Hypothalamus (tissue), 51 donors: ENCODE measurements around the gene GALNT12.

Experiments used
- DNase-seq, 51 donors: peaks; one replicate each; lab custom pipeline; 2025; lab: John Stamatoyannopoulos, UW

The GALNT12 gene

DNA sequence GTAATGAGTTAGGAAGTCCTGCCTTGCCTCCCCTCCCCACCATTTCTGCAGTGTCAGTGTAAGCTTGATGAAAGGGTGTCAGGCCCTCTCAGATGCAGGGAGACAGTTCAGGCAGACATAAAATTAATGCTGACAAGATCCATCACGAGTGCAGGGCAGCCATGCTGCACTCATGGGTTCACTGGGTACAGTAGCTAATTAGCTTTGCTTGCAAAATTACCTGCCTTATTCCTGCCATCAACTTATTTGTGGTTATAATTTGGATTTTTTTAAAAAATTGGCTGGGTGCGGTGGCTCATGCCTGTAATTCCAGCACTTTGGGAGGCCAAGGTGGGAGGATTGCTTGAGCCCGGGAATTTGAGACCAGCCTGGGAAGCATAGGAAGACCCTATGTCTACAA is 17.9 kb downstream of the GALNT12 start:
- no peak for DNase-seq

GRCh38 chr9:98826716-98827115 is 19.2 kb downstream of the GALNT12 start:
- no peak for DNase-seq

GRCh38 chr9:98829766-98830165 is 22.3 kb downstream of the GALNT12 start:
- no peak for DNase-seq

DNA sequence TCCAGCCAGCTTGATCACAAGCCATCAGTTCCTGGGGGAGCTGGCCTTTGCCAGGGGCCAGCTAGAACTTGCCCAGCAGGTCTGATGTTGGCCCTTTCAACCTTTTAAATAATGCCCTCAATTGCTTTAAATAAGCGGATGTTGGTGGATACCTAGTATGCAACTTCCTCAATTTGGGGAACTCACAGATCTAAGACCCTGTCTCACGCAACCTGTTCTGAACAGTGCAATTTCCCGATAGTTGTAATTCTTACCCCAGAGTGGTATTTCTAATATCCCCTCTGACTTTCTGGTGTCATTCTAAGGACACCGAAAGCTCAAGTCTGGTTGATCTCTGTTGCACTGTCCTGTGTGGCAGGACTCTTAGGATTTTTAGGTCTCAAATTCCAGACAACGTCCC is 23.1 kb downstream of the GALNT12 start:
- no peak for DNase-seq

GRCh38 chr9:98831696-98832095 is 24.2 kb downstream of the GALNT12 start:
- no peak for DNase-seq

- DNase-seq = no peak
These were observed 25.3 kb downstream of the GALNT12 start for GRCh38 chr9:98832768-98833089.

DNA sequence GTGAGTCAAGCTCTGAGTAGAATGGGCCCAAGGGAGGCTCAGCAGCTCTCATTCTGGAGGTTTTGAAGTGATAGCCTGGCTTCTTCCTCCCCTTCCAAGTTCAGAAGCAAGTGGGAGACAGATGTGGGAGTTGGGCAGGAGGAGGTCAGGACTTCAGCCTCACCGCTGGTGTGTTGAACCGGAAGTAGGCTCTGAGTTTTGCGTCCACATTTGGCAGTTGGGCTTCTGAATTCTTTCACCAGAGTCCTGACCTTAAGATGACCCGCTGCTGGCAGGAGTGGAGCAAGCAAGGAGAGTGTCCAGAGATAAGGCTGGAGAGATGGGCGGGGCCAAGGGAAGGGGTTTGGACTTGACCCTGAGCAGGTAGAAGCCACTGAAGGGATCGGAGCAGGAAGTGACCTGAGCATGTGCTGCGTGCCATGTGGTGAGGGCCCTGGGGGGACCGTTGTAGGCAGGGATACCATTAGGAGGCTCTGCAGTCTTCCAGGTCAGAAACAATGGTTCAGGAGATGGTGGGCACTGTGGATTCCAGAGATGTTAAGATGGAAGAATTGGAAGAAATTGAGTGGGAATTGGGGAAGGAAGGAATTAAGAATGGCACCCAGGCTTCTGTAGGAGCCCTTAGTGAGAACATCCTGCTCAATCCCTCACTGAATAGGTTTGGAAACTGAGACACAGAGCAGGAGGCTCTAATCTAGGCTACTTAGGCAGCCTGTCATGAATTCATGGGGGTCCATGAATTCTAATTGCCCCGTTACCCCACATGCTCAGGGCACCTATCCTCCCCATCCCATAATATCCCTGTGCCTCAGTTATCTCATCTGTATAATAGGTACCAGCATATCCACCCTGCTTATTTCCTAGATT is 25.9 kb downstream of the GALNT12 start:
- DNase-seq = no peak

GRCh38 chr9:98834386-98834785 is 26.9 kb downstream of the GALNT12 start:
- DNase-seq = no peak

DNA sequence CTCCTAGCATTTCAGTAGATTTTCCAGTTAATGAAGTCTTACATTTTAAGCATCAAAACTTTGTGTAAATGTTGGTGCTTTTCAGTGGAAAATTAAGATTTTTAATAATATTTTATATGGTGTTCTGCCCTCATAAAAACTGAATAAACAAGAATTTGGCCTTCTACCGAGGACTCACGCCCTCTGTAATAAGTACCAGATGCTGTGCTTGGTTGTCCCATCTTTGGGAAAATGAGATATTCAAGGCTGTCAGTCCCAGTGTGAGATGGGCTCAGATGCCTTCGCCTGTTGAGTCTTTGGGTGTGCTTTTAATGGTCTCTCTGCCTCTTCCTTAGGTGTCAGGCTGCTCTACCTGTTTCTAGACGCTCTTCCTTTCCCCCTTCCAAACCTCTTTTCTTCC is 28.7 kb downstream of the GALNT12 start:
- no peak for DNase-seq

- no peak for DNase-seq
These were observed 30.0 kb downstream of the GALNT12 start for GRCh38 chr9:98837516-98837915.

GRCh38 chr9:98838155-98838867 is 30.8 kb downstream of the GALNT12 start:
- DNase-seq = peak in 2 of 51 donors; percentile 4 to 20

DNA sequence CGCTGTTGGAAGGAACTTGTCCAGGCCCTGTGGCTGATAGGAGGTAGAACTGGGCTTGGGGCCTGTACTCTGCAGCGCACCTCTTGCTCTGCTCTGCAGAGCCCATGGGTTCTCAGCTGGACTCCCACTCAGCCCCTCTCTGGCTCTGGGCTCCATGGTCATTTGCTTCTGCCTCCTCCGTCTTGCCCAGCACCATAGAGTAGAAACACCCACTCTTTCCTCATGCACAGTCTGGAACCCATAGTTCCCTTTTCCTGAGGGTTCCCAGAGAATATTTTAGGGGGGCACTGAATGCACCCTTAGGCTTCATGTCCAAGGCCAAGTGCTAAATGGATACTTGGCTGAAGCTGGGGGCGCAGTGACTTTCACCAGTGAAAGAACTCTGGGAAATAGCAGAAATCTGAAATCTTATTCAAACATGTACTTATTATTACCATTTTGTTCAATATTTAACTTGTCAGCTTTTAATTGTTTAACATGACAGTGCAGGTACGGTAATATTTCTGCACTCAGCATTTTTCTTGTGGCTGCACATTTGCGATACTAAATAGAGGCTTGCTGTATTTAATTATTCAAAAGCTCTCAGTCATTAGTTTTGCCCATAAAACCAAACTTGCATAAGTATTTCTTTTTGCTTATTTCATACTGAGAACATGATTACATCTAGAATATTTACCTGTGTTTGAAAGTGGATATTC is 31.5 kb downstream of the GALNT12 start:
- no peak for DNase-seq

- no peak for DNase-seq
These were observed 32.3 kb downstream of the GALNT12 start for GRCh38 chr9:98839724-98840123.

GRCh38 chr9:98842510-98842909 is 35.0 kb downstream of the GALNT12 start:
- no peak for DNase-seq

- no peak for DNase-seq
These were observed 38.6 kb downstream of the GALNT12 start for GRCh38 chr9:98846081-98846480.

GRCh38 chr9:98846879-98847278 is 39.4 kb downstream of the GALNT12 start:
- no peak for DNase-seq

GRCh38 chr9:98848450-98849149 is 41.1 kb downstream of the GALNT12 start:
- peak; percentile 6 to 95 (median 78) for DNase-seq

- no peak for DNase-seq
These were observed 42.1 kb downstream of the GALNT12 start for GRCh38 chr9:98849563-98849962.

- no peak for DNase-seq
These were observed 43.6 kb downstream of the GALNT12 start for GRCh38 chr9:98850851-98851729.
